GM21423 (cell line): ENCODE results near the gene GGA2.
"Not testable (repeated sequence)": the region's sequence is repeated elsewhere in the genome, so short reads cannot be mapped to it uniquely, and the experiment has no call there.

ENCODE experiments used
- ATAC-seq: cut with Tn5 transposase; IDR thresholded peaks from one replicate; pipeline ENCODE4 v1.9.1; 2021; ENCODE audit warnings: mild to moderate bottlenecking, moderate library complexity; ENCODE audit not compliant: unreplicated experiment

Gene GGA2

DNA sequence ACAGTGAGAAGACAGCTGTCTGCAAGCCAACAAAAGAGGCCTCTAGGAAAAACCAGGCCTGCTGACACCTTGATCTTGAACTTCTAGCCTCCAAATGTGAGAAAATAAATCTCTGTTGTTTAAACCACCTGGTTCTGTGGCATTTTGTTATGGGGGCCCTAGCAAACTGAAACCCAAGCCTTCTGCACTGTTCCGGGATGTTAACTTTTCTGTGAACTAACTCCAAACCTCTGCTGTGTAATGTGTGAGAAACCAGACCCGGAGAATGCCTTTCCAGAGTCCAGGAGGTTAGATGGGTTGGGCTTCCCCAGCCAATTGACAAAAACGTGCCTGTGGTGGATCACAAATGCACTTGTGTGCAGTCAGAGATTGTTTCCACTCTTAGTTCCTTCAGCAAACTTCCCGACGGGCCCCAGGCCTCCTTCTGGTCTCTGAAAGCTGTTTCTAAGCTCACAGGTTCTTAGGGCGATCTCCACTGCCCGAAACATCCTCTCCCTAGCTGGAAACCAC, 13.6 kb upstream of the GGA2 start:
- ATAC-seq: no peak

DNA sequence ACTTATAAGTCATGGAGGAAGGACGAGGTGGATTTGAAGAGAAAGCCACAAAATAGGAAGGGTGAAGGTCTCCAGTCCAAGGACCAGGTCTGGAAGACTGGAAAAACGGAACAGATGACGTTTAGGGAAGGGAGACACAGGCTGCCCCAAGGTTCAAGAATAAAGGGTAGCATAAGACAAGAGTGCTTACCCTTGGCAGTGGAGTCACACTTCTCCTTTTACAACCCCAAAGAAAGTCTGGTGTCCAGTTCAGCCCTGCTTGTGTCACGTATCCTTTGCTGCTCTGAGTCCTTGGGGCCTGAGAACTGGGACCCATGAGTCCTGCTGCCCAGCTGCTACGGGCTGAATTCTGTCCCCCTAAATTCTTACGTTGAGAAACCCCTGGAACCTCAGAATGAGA, 13.0 kb upstream of the GGA2 start:
- no peak for ATAC-seq

DNA sequence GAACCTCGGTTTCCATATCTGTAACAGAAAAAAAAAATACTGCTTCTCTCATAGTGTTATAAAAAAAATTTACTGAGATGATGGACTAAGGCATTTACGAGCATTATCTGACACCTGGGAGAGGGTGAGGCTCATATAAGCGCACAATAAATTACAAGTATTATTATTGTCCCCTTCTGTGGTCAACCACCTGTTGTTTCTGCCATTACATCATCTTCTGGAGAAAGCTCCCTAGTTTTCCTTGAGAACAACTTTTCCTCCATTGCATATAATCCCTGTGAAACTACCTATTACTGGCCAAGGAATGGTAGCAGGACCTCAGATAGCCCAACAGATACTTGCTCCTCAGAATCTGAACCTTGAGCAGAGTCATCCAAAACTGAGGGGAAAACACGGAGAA, 11.7 kb upstream of the GGA2 start:
- ATAC-seq: no peak

GRCh38 chr16:23521037-23521743, 10.9 kb upstream of the GGA2 start:
- no peak for ATAC-seq

DNA sequence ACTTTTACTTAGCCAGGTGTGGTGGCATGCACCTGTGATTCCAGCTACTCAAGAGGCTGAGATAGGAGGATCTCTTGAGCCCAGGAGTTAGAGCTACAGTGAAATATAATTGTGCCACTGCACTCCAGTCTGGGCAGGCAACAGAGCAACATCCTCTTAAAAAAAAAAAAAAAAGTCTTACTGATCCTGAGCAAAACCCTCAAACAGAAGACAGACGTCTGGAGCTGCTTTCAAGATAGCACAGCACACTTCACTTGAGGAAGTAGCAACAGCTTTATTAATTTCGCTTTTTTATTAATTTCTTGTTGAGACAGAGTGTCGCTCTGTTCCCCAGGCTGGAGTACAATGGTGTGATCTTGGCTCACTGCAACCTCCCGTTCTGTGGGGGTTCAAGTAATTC, 10.2 kb upstream of the GGA2 start:
- ATAC-seq: no peak

DNA sequence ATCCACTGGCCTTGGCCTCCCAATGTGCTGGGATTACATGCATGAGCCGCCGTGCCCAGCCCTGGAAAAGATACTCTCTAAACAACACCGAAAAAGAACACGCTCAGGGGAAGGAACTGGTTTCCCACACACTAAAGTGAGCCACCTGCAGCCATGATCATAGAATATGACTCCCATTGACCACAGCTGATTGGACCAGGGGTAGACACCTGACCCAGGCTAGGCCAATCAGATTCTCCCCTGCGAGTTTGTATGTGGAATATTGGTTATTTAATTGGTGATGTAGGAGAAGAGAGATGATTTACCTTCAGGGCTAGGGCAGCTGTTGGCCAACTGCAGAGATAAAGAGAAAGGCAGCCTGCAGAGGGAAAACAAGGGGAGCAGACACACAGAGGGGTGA, 9.0 kb upstream of the GGA2 start:
- no peak for ATAC-seq

GRCh38 chr16:23518435-23518891, 8.2 kb upstream of the GGA2 start:
- peak; percentile 60 for ATAC-seq

- peak; percentile 63 for ATAC-seq
Measured at GRCh38 chr16:23516366-23517137, 6.3 kb upstream of the GGA2 start.

DNA sequence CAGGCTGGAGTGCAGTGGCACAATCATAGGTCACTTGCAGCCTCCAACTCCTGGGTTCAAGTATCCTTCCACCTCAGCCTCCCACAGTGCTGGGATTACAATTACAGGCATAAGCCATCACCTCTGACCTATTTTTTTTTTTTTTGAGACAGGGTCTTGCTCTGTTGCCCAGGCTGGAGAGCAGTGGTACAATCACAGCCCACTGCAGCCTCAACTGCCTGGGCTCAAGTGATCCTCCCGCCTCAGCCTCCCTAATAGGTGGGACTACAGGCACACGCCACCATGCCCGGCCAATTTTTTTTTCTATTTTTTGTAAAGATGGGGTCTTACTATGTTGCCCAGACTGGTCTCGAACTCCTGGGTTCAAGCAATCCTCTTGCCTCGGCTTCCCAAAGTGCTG, 5.6 kb upstream of the GGA2 start:
- no peak for ATAC-seq

DNA sequence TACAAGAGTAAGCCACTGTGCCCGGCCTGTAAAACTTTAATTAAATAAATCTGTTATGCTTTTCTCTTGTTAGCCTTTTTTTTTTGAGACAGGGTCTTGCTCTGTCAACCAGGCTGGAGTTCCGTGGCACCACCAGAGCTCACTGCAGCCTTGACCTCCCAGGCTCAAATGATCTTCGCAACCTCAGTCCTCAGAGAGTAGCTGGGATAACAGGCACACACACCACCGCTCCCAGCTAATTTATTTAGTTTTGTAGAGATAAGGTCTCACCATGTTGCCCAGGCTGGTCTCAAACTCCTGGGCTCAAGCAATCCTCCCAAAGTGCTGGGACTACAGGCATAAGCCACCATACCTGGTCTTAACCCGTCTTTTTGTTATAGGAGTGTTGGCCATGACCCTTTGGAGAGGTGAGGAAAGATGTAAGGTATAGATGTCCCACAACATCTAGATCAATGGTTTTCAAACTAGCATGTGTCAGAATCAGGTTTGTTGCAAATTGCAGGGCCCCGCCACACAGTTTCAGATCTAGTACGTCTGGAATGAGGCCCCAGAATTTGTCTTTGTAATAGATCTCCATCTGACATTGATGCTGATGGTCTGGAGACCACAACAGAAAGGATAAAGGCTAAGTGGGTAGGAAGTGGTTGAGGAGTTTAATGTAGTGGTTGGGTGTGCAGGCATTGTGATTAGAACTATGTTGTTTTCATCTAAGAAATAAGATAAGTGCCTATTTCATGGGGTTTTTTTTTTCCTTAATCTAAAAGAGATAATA, 4.3 kb upstream of the GGA2 start:
- no peak for ATAC-seq

DNA sequence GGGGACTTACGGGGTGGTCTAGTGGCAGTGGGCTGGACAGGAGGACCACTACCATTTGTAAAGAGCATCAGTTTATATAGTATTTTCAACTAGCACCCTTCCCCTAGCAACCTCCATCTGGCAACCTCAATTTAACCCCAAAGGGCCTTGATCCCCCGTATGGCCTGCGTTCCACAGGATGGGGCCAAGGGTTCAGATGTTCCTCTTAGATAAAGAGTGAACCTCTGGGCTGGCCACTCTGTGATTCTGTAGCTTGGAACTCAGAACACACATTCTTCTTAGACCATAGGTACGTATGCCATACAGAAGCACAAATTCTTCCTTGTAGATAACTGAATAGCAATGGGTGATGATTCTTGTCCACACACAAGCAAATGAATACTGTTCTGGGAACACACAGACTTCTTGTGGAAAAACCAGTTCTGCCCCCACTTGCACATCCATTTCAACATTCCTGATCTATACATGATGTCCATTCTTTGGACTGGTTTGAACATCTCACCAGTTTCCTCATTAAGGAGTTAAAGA, 1.9 kb upstream of the GGA2 start:
- ATAC-seq: no peak

DNA sequence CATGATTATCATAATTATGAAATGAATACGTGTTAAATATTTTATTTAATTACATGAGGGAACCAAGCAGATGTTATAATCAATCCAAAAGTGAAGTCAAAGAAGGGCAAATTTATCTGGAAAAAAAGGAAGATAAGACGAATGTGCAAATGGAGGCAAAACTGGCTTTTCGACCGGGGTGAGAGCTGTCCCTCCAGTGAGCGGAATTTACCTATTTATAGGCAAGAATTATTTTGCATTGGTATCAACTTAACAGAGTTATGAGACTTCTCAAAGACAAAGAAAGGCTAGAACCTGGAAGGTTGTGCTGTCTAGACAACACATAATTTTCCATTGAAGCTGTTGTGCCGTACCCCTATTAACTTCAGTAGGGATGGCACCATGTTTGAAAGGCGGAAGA, 1.4 kb upstream of the GGA2 start:
- no peak for ATAC-seq

GRCh38 chr16:23510915-23511270, 599 bp upstream of the GGA2 start:
- not testable (repeated sequence) for ATAC-seq

DNA sequence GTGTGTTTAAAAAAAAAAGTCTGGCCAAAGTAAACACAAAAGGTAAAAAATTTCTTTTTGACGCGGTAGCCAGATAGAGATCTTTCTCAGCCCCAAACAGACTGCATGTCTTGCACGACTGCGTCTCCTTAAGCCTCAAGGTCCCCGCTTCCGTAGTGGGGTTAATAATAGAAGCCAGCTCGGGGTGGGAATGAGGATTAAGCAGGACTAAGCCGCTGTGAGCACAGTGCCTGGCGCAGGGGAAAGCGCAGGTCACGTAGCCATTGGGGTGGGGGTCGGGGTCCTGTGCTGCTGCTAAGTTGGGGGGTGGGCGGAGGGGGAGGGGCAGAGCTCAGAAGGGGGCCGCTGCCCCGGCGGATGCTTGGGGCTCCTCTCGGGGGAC, 521 bp downstream of the GGA2 start:
- ATAC-seq: peak; percentile 10

DNA sequence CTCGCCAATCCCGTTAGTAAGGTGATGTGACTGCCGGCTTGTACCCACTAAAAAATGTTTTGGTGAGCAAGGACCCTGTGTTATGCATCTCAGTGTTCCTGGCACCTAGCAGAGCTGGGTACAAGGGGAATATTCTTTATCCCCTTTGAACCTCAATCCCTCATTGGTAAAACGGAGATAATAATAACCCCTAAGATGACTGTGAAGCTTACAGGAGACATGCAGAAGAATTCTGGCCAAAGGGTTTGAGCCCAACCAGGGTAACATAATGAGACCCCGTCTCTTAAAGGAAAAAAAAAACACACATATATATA, 896 bp downstream of the GGA2 start:
- no peak for ATAC-seq

- ATAC-seq: no peak
Measured at GRCh38 chr16:23508589-23509440, 1.5 kb downstream of the GGA2 start.

GRCh38 chr16:23506606-23506994, 3.7 kb downstream of the GGA2 start:
- no peak for ATAC-seq

DNA sequence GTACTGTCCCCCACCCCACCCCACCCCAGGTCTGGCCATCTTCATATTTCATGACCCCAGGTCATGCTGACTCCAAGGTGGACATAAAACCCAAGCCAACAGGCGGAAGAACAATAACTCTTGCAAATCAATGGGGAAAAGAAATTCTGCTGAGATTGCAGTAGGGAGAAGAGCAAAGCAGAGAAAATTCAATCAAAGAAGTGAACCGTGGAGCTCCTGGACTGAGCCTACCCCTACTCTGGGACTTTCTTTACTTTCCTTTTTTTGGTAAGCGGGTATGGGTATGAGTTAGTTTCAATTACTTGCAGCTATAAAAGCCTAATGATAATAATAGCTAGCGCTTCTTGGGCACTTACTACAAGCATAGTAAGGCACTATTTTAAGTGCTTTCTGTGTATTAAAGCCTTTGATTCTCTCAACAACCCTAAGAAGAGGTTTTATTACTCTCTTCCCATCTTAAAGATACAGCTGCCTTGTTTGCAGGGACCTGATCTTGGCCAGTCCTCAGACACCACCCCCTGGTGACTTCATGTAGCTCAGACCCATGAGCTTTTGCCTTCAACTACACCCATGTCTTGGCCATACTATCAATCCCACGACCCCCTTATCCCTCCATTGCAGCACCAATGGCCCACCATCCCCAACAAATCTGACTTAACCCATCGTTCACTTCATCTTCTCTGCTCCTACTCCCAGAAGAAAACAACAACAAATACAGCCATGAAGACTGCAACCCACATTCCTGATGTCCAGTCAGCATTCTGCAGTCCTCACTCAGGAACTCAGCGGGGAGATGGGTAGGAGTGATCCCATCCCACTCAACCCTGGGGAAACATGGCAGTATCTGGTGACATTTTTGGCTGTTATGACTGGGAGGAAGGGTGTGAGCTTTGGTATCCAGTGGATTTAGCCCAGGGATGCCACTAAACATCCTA, 4.4 kb downstream of the GGA2 start:
- no peak for ATAC-seq

GRCh38 chr16:23505180-23505665, 5.1 kb downstream of the GGA2 start:
- ATAC-seq: peak; percentile 6
